GM19463 (cell line): Measurements from ENCODE around the gene OTUD3.

Experiments used
- ATAC-seq: cut with Tn5 transposase; IDR thresholded peaks from one replicate; pipeline ENCODE4 v1.9.1; 2021; ENCODE audit warnings: mild to moderate bottlenecking, moderate library complexity; ENCODE audit not compliant: unreplicated experiment

OTUD3 gene

DNA sequence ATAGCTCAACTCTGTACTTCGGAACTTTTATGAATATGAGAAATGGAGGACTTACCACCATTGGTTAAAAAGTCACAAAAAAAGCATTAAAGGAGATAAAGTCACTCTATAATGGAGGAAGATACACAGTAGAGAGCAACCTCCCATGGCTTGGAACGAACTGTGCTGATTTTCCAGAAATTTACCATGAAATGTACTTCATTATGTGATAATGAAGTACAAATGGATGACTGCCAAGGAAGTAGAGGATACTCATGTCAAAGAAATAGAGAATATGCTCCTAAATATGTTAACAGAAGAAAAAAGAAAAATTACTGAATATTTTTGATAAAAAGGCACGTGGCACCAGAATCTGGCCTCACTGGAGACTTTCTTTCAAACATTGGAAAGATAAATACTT, 64.8 kb downstream of the OTUD3 start:
- no peak for ATAC-seq

DNA sequence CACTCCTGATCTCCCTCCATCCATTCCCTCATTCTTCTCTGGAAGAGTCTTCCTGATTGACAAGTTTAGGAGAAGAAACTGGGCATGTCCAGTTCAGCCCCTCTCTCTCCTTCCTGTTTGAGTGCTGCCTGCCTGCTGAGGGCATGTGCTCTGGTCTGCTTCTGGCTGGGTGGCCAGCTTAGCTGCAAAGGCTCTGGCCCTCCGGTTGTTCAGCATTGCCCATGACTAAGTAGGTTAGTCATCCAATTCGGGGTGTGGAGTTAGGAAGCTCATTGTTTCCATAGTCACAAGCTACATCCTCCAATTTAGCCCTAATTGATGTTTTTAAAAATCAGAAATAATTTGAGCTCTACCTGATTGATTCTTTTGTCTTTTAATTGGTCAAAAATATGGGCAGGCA, 66.8 kb downstream of the OTUD3 start:
- no peak for ATAC-seq

DNA sequence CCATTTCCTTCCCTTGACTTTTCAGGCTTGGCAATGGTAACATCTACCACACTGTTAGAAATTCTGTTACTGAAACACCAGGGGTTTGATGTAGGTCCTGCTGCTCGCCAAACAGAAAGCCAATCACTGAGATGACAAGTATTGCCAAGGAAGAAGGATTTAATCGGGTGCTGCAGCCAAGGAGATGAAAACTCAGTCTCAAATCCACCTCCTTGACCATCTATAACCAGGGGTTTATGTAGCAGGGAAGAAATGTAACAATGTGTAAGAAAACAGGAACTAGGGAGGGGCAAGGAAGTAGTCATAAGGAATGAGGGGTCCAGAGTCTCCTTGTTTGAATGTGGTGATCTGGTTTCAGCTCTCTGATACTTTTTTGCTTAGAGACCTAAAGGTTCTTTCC, 71.9 kb downstream of the OTUD3 start:
- no peak for ATAC-seq

DNA sequence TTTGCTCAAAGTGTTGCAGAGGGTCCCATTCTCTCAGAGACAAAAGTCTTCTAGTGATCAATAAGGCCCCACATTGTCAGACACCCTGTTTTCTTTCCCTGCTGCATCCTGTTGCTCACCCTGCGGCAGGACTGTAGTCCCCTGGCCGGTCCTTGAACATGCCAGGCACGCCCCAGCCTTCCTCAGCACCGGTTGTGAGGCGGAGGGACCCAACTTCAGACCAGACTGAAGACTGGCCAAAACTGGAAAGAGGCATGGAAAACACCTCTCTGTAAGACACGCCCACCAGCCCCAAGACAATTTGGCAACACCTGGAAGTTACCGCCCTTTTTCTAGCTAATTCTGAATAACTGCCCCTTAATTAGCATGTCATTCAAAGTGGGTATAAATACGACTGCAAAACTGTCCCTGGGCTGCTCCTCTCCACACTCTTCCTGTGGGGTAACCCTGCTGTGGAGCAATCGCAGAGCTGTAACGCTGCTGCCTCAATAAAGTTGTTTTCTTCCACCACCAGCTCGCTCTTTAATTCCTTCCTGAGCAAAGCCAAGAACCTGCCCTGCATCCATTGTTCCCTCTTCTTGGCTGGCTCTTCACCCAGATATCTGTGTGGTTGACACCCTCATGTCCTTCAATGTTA, 73.5 kb downstream of the OTUD3 start:
- ATAC-seq, result no peak

DNA sequence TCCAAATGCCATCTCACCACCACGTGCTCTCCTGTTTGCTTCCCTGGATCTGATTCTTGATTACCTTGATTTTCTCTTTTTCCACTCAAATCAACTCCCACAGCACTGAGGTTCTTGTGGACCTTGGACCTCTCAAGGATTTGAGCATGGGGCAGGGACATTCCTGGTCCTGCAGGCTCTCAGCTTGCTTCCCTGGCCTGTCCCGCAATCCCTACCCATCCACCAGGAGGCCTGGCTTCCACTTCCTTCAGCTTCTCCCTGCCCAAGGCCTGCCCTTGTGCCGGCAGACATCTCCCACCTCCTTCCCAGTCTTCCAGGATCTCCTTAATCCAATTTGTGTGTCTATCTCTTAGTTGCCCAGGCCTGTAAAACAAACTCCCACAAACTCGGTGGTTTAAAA, 75.6 kb downstream of the OTUD3 start:
- no peak for ATAC-seq

DNA sequence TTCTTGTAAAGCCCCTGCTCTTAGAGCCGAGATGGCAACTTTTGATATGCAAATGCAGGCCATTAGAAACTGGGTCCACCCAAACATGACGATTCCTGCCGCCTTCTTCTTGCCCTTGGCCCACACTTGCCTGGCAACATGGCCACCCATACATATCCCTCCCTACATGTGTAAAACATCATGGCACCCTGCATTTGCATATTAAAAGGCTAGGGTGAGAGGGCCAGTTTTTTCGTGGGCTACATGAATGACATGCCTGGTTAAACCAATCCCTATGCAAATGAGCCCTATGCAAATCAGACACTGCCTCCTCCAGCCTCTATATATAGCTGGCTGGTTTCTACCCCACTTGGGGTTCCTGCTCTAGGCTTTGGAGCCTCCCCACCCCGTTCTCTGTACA, 78.4 kb downstream of the OTUD3 start:
- ATAC-seq, result no peak
